ENCODE data around the gene ZNF764.
"Not testable (repeated sequence)": the region's sequence is repeated elsewhere in the genome, so short reads cannot be mapped to it uniquely, and the experiment has no call there.

The ZNF764 gene

DNA sequence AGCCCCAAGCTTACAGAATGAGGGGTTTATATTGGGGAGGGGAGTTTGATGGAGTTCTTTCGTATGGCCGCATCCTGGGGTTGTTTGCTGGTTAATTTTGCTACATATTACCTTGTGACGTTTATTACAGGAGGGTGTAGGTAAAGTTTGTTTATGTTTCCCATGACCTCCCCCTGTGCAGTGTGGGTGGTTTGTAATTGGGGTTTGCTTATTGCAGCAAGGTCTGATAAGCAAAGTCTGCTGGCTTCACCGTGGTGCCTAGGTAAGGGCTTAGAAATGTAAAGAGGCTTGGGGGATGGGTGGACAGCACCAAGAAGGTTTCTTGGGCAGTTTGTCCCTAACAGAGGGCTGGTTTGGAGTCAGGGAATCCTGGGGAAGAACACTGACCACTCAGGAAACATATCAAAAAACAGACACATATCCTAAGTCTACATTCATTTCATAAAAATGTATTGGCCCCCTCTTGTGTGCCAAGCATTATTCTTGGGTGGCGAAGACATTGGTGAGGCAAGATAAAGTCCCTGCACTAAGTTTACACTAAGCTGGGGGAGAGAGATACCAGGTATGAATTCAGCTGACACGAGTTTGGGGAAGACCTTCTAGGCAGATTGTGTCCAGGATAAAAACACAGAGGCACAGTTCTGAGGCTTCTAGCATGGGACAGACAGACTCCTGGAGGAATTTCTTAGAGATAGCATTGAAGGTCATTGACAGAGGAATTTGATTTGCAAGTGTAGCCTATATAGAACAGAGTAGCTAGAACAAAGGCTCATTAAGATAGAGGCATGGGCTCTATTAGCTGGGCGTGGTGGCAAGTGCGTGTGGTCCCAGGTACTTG, 9.5 kb downstream of the ZNF764 start:
- DNase-seq (ENCODE audit: low read depth in 3 of 3): no peak

DNA sequence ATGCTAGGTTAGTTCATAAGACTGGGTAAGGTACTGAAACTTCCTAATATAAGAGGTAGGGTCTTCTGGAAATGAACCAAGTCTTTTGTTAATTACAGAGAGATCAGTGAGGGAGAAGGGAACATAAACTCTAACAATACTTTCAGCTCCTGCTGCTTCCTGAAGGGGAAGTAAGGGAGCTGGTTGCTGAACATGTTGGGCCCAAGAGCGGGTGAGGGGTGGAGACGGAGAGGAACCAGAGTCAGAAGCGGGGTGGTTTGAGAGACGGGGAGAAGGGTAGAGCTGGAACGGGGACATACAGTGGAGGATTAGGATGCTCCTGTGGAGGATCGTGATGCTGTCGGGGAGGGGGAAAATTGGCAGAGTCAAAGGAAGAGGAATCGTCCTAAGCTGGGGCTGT, 12.1 kb downstream of the ZNF764 start:
- no peak for DNase-seq (ENCODE audit: low read depth in 3 of 3)

DNA sequence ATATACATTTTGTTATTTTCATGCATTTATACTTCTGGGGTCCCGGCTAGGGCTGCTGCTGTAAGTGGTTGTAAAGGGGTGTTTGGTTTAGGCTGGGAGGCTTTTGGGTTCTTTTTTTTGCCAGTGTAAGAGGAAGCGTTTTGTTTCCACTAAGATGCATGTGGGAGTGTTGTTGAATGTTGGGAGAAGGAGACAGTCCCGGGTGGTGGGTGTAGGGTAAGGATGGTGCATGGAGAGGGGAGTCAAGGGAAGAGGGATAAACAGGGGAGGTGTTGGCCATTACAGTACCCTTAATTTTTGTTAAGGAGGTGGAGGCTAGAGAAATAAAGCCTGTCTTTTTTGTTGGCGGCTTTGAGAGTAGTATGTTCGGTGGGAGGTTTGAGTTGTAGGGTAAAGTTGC, 15.1 kb downstream of the ZNF764 start:
- DNase-seq (ENCODE audit: low read depth in 3 of 3): no peak

DNA sequence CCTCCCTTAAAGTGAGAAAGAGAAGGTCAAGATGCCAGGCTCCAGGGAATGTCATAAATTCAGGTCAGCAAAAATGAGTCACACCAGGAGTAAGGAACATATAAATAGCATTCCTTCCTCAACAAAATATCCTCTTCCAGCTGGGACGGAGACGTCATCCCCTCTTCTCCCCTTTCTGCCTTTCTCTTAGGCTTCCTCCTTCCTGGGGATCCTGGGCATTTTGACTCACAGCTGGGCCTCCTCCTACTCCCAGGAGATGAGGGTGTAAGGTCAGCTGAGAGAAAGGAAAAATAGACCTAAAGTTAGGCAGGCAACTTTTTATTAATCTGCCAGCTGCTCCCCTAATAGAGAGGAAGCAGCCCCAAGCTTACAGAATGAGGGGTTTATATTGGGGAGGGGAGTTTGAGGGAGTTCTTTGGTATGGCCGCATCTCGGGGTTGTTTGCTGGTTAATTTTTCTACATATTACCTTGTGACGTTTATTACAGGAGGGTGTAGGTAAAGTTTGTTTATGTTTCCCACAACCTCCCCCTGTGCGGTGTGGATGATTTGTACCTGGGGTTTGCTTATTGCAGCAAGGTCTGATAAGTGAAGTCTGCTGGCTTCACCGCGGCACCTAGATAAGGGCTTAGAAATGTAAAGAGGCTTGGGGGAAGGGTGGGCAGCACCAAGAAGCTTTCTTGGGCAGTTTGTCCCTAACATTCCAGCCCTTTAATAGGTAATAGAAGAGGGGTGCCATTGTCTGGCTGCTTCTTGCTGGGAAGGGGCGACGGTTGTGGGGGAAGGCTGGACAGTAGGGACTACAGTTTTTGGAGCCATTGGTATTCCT, 16.5 kb downstream of the ZNF764 start:
- DNase-seq (ENCODE audit: low read depth in 3 of 3): no peak

DNA sequence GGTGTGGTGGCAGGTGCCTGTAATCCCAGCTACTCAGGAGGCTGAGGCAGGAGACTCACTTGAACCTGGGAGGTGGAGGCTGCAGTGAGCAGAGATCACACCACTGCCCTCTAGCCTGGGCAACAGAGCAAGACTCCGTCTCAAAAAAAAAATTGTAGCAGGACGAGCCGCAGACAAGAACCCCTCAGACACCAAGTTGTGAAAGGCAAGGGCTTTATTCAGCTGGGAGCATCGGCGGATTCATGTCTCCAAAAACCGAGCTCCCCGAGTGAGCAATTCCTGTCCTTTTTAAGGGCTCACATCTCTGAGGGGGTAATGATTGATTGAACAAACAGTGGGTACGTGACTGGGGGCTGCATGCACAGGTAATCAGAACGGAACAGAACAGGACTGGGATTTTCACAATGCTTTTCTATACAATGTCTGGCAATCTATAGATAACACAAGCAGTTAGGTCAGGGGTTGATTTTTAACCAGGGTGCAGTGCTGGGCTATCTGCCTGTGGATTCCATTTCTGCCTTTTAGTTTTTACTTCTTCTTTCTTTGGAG, 17.2 kb downstream of the ZNF764 start:
- not testable (repeated sequence) for DNase-seq (ENCODE audit: low read depth in 3 of 3)

DNA sequence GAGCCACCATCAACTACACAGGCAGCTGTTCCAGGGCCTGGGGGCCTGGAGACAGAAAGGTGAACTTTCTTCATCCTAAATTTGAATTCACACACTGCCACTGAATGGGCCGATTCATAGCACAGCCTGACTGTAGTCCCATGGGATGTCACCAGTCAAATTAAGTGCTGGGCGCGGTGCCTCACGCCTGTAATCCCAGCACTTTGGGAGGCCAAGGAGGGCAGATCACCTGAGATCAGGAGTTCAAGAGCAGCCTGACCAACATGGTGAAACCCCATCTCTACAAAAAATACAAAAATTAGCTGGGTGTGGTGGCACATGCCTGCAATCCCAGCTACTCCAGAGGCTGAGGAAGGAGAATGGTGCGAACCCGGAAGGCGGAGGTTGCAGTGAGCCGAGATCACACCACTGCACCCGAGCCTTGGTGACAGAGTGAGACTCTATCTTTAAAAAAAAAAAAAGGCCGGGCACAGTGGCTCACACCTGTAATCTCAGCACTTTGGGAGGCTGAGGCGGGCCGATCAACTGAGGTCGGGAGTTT, 18.1 kb downstream of the ZNF764 start:
- DNase-seq (ENCODE audit: low read depth in 3 of 3): not testable (repeated sequence)

DNA sequence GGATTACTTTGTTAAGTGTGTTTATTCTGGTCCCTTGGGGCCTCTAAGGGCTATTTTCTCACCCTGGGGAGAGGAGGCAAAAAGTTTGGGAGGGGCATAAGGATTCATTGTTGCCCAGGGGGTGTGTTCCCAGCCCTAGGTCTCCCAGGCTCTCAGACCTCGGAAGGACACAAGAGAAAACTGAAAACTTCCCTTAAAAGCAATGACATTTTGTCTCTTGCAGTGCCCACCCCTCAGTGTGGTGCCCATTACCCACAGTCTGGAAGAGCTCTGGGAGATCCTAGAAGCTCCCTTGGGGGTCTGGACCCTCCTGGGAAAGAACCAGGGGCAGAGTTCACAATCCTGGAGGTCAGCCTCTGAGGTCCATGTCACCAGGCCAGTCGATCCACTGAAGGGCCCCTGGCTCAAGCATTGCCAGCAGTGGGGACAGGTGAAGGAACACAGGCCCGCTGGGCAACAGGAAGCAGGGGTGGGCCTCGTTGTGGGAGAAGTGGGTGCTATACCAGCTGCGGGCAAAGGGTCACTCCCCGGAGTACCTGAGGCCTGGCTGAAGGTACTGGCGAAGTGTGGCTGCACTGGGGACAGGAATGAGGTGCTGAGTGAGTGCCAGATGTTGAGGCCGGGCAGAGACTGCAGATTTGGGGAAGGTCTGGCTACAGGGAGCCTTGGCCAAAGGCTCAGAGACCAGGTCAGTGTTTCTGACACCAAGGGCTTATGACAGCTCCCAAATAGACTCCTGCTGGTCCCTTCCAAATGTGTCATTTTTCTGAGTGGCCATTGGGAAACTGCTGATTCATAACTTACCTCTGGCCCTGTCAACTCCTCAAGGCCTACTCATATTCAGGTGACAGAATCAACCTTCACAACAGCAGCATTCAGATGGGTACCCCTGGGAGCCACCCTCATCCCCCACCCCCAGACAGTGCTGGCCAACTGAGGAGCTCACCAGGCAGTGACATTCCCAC, 18.9 kb downstream of the ZNF764 start:
- DNase-seq (ENCODE audit: low read depth in 3 of 3): no peak

DNA sequence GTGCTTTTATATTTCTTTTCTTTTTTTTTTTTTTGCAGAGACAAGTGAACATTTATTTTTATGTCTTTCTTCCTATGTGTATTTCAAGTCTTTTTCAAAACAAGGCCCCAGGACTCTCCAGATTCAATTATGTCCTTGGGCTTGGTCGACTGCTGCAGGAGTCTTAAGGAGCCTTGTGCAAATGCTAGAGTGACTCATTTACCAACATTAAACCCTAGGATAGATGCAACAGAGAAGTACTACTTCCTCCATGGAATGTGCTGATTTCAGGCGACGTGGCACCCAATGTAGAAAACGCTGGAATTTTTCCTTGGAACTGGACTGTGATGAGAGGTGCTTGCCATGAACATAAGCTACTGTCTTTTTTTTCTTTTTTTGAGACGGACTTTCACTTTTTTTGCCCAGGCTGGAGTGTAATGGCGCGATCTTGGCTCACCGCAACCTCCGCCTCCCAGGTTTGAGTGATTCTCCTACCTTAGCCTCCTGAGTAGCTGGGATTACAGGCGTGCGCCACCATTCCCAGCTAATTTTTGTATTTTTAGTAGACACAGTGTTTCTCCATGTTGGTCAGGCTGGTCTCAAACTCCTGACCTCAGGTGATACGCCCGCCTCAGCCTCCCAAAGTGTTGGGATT, 21.7 kb downstream of the ZNF764 start:
- not testable (repeated sequence) for DNase-seq (ENCODE audit: low read depth in 3 of 3)

DNA sequence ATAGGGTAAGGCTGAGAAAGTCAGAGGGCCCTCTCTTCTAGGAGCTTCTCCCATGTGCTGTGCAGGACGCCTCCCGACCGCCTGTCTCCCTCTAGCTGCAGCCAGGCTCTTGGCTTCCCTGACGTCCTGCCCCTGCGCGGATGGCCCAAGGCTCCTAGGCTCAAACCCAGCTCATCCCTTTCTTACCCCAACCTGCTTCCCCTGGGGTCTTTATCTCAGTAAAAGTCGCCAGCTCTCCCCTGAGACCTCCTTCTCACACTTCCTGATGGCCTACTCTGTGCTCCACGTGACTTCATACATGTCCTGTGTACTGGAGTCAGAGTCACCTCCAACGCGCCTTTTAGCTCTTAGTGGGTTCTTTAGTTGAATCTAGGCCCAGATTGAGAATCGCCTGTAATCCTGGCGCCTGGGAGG, 22.4 kb downstream of the ZNF764 start:
- peak; percentile 47 to 55 (median 51) for DNase-seq (ENCODE audit: low read depth in 3 of 3)

DNA sequence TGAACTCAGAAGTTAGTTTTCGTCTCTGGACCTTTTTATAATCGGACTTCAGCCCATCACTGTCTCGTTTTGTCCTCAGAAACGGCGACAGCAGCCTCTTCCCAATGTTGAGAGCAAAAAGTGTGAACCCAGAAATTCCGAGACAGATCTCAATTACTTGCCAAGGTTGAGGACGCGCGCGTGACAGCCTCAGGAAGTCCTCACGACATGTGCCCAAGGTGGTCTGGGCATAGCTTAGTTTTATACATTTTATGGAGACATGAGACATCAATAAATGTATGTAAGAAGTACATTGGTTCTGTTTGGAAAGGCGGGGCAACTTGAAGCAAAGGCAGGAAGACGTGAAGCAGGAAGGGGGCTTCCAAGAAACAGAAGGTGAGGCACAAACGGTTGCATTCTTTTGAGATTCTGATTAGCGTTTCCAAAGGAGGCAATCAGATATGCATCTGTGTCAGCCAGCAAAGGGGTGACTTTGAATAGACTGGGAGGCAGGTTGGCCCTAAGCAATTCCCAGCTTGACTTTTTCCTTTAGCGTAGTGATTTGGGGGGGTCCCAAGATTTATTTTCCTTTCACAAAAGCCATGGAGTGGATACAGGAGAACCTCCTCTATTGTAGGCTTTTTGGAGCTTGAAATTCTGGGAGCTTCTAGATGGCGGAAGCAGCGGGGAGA, 22.9 kb downstream of the ZNF764 start:
- no peak for DNase-seq (ENCODE audit: low read depth in 3 of 3)

DNA sequence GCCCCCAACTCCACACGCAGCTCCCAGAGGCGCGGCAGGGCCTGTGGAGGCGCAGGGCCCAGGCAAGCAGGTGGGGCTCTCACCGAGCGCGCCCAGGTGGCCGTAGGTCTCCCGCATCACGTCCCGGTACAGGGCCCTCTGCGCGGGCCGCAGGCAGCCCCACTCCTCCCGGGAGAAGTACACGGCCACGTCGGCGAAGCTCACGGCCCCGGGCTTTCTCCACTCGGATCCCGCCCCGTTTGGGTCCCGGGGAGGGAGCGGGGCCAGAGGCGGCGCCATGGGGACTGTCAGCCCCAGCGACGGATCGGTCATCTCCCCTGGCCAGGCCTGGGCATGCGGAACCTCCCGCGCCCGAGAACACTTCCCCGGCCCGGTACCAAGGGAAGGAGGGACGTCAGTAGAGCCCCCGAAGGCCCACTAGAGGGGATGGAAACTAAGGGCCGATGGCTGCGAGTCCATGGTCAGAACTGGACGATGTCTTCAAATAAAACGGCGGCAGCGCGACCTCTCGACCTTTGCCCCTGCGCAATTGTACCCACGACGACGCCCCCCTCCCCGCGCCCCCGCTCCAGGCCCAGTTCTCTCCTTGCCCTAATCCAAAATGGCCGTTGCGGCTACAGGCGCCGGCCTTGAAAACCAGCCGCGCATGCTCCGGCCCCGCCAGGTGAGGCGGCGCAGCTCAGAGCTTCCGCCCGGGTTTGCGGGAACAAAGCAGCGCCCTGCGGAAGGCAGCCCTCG, 23.6 kb downstream of the ZNF764 start, which contains the start of gene ZNF747:
ZNF747 (minus strand) TSS at position 491 of the 738 bp plus-strand sequence; CDS start at position 312, 179 bp downstream.
- DNase-seq (ENCODE audit: low read depth in 3 of 3): peak; percentile 87

DNA sequence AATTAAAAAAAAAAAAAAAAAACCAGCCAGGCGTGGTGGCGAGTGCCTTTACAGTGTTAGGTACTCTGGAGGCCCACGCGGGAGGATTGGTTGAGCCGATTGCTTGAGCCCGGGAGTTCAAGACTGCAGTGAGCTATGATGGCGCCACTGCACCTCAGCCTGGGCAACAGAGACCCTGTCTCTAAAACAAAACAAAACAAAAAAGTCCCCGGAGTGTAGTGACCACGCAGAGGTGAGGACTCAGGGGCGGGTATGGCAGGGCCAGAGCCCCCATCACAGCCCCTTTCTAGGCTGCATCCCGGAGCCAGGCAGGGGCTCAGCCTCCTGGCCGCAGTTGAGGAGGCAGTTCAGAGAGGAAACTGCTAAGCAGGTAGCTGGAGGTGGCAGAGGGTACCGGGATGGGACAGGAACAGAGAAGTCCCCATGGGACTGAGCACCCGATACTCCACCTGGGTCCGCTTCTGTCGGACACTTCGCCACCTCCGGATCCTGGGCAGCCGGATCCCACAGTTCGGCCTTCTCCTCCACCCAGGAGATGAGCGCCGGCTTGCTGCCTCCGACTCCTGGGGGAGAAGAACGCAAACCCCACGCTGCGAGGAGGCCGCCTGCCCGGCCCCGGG, 24.3 kb downstream of the ZNF764 start:
- DNase-seq (ENCODE audit: low read depth in 3 of 3): no peak

DNA sequence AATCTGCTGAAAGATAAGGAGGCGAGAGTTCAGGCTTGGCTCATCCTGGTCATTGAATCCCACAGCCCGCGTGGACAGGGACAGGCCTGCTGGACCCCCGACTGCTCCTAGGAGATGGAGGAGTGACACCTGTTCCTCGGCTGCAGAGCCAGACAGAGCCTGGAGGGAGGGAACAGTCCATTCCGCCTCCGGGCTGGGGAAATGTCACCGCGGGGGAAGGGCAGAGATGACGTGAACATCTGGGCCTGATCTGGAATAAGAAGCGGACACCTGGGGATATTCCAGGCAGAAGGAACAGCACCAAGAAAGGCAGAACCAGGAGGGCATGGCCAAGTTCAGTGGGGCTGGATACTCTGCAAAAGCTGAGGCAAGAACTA, 25.0 kb downstream of the ZNF764 start:
- no peak for DNase-seq (ENCODE audit: low read depth in 3 of 3)

DNA sequence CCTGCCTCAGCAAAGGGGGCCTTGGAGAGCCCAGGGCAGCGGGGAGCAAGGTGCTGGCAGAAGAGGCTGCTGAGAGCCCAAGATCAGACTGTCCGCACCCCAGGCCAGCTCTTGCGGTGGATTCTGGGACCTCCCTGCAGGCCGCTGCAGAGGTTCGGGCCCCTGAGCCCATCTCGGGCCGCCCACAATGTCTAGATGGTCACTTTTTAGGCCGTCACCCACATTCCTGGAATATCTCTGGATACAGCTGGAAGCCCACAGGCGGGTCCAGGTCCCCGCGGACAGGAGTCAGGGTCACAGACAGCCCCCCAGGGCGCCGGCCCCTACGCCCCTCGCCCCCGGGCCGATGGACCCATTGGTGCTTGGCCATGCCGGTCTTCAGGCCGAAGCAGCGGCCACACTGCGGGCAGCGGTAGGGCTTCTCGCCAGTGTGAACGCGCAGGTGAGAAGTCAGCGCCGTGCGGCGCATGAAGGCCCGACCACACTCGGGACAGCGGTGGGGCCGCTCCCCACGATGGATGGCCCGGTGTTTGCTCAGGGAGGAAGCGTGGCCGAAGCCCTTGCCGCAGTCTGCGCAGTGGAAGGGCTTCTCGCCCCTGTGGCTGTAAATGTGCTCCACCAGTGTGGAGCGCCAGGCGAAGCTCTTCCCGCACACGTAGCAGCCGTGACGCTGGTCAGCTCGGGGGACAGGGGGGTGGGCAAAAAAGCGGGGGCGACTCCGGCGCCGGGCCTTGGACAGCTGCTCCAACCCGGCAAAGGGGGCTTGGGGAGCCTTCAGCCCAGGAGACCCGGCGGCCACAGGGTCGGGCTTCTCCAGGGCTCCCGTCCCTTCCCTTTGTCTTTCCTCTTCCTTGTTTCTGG, 25.7 kb downstream of the ZNF764 start:
- no peak for DNase-seq (ENCODE audit: low read depth in 3 of 3)

DNA sequence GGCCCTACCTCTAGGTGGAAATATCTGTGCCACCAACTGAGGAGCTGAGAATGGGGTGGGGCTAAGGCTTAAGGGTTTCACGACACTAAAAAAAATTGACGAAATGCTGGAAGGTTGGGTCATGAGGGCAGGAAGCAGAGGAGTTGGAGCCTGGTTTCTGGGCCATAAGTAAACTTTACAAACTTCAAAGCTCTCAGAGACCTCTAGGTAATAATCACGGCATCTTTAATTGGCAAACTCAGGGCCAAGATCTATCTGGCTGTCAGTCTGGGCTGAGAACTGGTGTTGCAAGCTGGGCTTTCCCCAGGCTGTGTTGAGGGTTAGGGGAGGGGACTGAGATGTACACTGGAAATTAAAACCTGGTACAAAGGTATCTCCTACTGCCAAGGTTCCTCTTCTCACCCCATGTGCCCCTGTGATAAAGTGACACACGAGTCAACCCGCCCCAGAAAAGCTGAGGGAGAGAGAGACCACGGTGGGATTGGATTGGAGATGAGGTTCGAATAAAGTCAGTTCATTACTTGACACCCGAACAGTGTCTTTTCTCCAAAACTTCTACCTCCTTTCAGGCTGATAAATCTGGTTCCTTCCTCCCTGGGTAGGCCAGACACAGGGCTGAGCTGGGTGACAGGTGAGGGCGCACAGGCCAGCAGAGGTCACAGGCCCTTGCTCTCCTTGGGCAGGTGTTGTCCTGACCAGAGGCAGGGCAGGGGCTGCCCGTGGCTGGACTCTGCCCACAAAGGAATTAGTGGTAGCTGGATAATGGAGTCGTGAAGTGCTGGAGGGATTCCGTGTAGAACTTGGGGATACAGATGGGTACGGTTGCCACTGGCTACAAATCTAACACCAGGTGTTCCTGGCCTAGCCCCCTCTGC, 27.8 kb downstream of the ZNF764 start:
- DNase-seq (ENCODE audit: low read depth in 3 of 3): no peak

DNA sequence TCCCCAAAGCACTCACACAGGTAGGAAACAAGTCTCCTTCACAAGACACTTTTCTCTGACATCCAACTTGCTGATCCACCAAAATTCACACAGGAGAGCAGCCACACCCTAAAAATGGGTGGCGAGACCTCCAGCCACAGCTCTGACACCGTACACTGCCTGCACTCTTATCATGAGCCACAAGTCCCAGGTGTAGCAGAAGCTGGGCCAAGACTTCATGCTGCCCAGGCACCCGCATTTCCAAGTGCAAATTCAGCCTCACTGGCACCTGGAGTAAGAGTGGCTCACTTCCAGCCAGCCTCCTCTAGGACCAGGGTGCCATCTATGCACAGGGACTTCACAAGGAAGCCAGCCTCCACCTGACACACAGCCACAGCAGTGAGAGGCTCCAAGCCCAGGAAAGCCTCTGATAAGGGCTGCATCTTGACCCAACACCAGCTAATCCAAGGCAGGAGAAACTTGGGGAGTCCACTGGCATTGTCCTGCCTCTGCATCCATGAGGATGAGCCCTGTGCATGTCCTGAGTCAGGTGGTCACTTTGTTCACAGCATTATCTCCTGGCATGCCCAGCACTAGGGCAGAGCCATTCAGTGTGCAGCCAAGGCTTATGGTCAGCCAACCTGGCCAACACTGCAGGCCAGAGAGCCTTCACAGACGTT, 29.2 kb downstream of the ZNF764 start:
- no peak for DNase-seq (ENCODE audit: low read depth in 3 of 3)
